K562 treated with DMSO at 1 percent for 12 hours (cell line): ENCODE results near the gene HCFC2. TPM values are rescaled to one million over a fixed set of nuclear protein-coding genes. Genes with fewer than 3 reads are reported as not detected.

Experiments used
- total RNA-seq: library from RNA; unstranded; fragments of 300-600 nt; gene quantifications from 2 replicates; pipeline ENCODE4 v1.2.3, GENCODE V29; 2022; ENCODE audit not compliant: insufficient read depth

The HCFC2 gene
- total RNA-seq, result 0.77 and 6.6 TPM in 2 replicates

DNA sequence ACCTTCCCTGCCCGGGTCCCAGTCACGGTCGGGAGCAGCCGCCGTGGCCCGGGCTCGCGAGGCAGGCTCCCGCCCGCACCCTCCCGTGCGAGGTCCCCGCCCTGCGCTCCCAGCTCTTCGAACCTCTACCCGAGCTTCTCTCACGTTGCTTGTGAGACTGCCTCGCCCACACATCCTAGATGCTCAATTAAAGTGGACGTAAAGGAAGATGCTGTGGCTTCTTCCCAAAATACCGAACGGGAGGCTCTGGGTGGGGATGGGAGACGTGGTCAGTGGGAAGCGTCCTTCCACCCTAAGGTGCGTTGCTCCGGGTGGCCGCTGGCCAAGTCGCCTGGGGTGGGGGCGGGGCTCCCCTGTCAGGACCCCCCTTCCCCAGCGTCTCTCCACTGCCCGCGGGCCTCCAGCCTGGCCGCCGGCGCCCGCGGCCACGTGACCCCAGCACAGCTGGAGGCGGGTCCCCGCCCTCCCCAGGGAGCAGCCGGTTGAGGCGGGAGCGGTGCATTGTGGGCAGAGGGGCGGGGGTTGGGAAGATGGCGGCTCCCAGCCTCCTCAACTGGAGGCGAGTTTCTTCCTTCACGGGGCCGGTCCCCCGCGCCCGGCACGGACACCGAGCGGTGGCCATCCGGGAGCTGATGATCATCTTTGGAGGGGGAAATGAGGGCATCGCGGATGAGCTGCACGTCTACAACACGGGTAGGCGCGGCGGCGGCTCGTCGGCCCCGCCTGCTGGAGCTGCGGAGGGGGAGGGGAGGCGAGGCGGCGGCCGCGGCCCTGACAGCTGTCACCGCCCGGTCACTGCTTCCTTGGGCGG, at the start of gene HCFC2:
Gene HCFC2 (plus strand): TSS at position 501 of the 811 bp plus-strand sequence. CDS start 30 bp downstream, at position 531.

DNA sequence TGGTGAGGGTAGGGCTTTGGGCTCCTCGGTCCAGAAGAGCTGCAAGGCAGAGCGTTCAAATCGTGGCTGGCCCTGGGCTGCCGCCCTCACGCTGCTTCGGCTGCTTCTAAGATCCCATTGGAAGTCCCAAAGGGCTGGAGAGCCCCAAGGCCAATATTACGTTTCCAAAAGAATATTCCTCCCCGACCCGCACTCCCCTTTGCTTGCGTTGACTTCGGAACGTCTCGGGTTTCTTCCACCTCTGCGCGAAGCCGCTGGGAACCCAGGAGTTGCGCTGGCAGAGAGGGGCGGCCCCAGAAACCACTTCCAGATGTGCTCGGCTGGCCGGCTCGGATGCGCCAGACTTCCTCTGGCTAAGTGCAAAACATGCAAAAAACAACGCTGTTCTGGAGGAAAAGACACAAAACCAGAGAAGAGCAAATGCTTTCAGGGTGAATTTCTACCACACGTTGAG, 14.4 kb upstream of the HCFC2 start, which contains the start of gene GLT8D2:
Gene GLT8D2 (minus strand): TSS at position 285 of the 454 bp plus-strand sequence. CDS start 30,539 bp downstream, outside the sequence.

DNA sequence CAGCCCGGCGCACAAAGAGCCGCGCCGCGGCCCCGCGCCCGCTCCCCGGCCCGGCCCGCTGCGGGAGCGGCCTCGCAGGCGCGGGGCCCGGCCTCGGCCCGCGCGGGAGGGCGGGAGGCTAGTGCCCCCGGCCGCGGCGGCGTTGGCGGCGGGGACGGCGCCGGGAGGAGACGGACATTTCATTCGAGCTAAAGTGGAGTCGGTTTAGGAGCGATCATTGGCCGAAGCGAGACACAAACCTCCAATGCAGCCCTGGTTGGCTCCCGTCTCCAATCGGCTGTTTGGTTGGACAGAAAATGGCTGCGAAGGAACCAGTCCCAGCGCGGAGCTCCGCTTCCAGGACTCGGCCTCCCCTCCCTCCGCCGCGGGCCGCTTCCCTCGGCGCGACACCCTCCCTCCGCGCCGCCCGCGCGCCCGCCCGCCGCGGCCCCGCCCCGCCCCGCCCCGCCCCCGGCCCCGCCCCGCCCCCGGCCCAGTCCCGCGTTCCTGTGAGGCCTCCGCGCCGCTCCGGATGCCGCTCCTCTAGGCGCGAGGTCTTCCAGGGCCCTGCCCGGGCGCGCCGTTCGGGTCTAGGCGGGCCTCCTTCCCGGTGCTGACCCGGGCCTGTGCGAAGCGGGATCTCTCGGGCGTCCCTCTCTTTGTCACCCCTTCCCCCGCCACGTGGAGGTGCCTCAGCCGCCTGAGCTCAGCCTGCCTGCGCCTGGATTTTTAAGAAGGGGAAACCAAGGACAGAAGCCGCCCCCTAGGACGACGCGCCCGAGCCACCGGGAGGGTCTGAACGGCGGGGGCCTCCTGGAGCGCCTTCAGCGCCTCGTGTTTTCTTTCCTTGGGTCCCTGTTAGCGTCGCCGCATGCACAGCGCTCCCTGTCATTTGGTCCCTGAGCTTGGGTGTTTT, 73.8 kb downstream of the HCFC2 start, which contains the start of gene NFYB:
Gene NFYB (minus strand): TSS at position 309 of the 895 bp plus-strand sequence. CDS start 2,757 bp downstream, outside the sequence.

Other genes with a start within 250 kb of the HCFC2 start
- 2.8 and 9.1 TPM in 2 replicates for gene NT5DC3, start 223.3 kb upstream of the HCFC2 start, total RNA-seq
- gene HSP90B1, start 134.1 kb upstream of the HCFC2 start, total RNA-seq, result 282 and 447 TPM in 2 replicates
- gene TDG, start 98.7 kb upstream of the HCFC2 start, total RNA-seq, result 15.5 and 37.8 TPM in 2 replicates
- not detected in 2 replicates for gene GLT8D2, start 14.3 kb upstream of the HCFC2 start, total RNA-seq
- 12.3 and 25.5 TPM in 2 replicates for gene NFYB, start 73.7 kb downstream of the HCFC2 start, total RNA-seq
- 51.3 and 126 TPM in 2 replicates for gene TXNRD1, start 151.2 kb downstream of the HCFC2 start, total RNA-seq
- 0.64 TPM in 1 of 2 replicates, not detected in the other for gene EID3, start 239.2 kb downstream of the HCFC2 start, total RNA-seq